ENCODE measurements around the gene HDAC7.
A peak's percentile ranks its signal among the peaks of the same experiment; 100 is the strongest.

The HDAC7 gene

GRCh38 chr12:47822863-47823262, 3.2 kb upstream of the HDAC7 start:
- no peak for TF ChIP-seq CREB1 (IDR thresholded peaks at IDR 0.05; ENCODE audit: low read depth)
- TF ChIP-seq CEBPB (IDR thresholded peaks at IDR 0.05), result peak; percentile 38; the same call in 1 of the 2 replicates
- no peak for TF ChIP-seq TEAD4 (IDR thresholded peaks at IDR 0.05)
- TF ChIP-seq TCF12 (IDR thresholded peaks at IDR 0.05; ENCODE audit: low read depth), result no peak
- TF ChIP-seq EP300 (IDR thresholded peaks at IDR 0.05; ENCODE audit: borderline replicate concordance), result no peak
- no peak for TF ChIP-seq YY1 (IDR thresholded peaks at IDR 0.05; ENCODE audit: low read depth)

GRCh38 chr12:47822401-47822800, 2.7 kb upstream of the HDAC7 start:
- no peak for TF ChIP-seq NFIC (IDR thresholded peaks at IDR 0.05)
- no peak for TF ChIP-seq CEBPB (IDR thresholded peaks at IDR 0.05)
- 0 out of 2 replicates have a peak, but pooled peaks have one; percentile 30 for TF ChIP-seq MAX (IDR thresholded peaks at IDR 0.05)
- no peak for TF ChIP-seq EP300 (IDR thresholded peaks at IDR 0.05; ENCODE audit: borderline replicate concordance)
- no peak for TF ChIP-seq TEAD4 (IDR thresholded peaks at IDR 0.05)
- TF ChIP-seq TCF12 (IDR thresholded peaks at IDR 0.05; ENCODE audit: low read depth), result no peak
- TF ChIP-seq EGR1 (IDR thresholded peaks at IDR 0.05), result no peak
- no peak for TF ChIP-seq RAD21 (IDR thresholded peaks at IDR 0.05; ENCODE audit: low read depth)

GRCh38 chr12:47821346-47821706, 1.6 kb upstream of the HDAC7 start:
- TF ChIP-seq RAD21 (IDR thresholded peaks at IDR 0.05; ENCODE audit: low read depth) (no peak), EP300 (IDR thresholded peaks at IDR 0.05; ENCODE audit: borderline replicate concordance) (no peak), USF1 (IDR thresholded peaks at IDR 0.05) (no peak), CEBPB (IDR thresholded peaks at IDR 0.05) (no peak), TAF1 (IDR thresholded peaks at IDR 0.05; ENCODE audit: low read depth) (no peak), CREB1 (IDR thresholded peaks at IDR 0.05; ENCODE audit: low read depth) (no peak), REST (IDR thresholded peaks at IDR 0.05; ENCODE audit: low read depth) (no peak), ZBTB7A (IDR thresholded peaks at IDR 0.05; ENCODE audit: low read depth) (no peak), EGR1 (IDR thresholded peaks at IDR 0.05) (no peak), YY1 (IDR thresholded peaks at IDR 0.05; ENCODE audit: low read depth) (no peak), TCF12 (IDR thresholded peaks at IDR 0.05; ENCODE audit: low read depth) (no peak), NFIC (IDR thresholded peaks at IDR 0.05) (no peak), MAX (IDR thresholded peaks at IDR 0.05) (no peak), TEAD4 (IDR thresholded peaks at IDR 0.05) (no peak), FOXM1 (IDR thresholded peaks at IDR 0.05; ENCODE audit: borderline replicate concordance, low read depth) (no peak)

GRCh38 chr12:47820631-47821345, 1.1 kb upstream of the HDAC7 start:
- peak; percentile 26; the same call in 1 of the 2 replicates for TF ChIP-seq RAD21 (IDR thresholded peaks at IDR 0.05; ENCODE audit: low read depth)
- TF ChIP-seq CREB1 (IDR thresholded peaks at IDR 0.05; ENCODE audit: low read depth), result no peak; the same call in 1 of the 2 replicates
- peak; percentile 99 for TF ChIP-seq TEAD4 (IDR thresholded peaks at IDR 0.05)
- TF ChIP-seq CEBPB (IDR thresholded peaks at IDR 0.05), result peak; percentile 64
- TF ChIP-seq EP300 (IDR thresholded peaks at IDR 0.05; ENCODE audit: borderline replicate concordance), result peak; percentile 97
- TF ChIP-seq TCF12 (IDR thresholded peaks at IDR 0.05; ENCODE audit: low read depth), result peak; percentile 96
- peak; percentile 92 for TF ChIP-seq FOXM1 (IDR thresholded peaks at IDR 0.05; ENCODE audit: borderline replicate concordance, low read depth)
- TF ChIP-seq USF1 (IDR thresholded peaks at IDR 0.05), result peak; percentile 34
- no peak for TF ChIP-seq EGR1 (IDR thresholded peaks at IDR 0.05)
- peak; percentile 89 for TF ChIP-seq NFIC (IDR thresholded peaks at IDR 0.05)
- TF ChIP-seq YY1 (IDR thresholded peaks at IDR 0.05; ENCODE audit: low read depth), result no peak
- TF ChIP-seq MAX (IDR thresholded peaks at IDR 0.05), result peak; percentile 11; the same call in 1 of the 2 replicates
- TF ChIP-seq REST (IDR thresholded peaks at IDR 0.05; ENCODE audit: low read depth), result no peak
- TF ChIP-seq TAF1 (IDR thresholded peaks at IDR 0.05; ENCODE audit: low read depth), result no peak
- peak; percentile 60; the same call in 1 of the 2 replicates for TF ChIP-seq ZBTB7A (IDR thresholded peaks at IDR 0.05; ENCODE audit: low read depth)

GRCh38 chr12:47819138-47819895, 386 bp downstream of the HDAC7 start:
- TF ChIP-seq EGR1 (IDR thresholded peaks at IDR 0.05) (peak; percentile 51), ZBTB7A (IDR thresholded peaks at IDR 0.05; ENCODE audit: low read depth) (peak; percentile 60; the same call in 1 of the 2 replicates), TCF12 (IDR thresholded peaks at IDR 0.05; ENCODE audit: low read depth) (peak; percentile 23; the same call in 1 of the 2 replicates), RAD21 (IDR thresholded peaks at IDR 0.05; ENCODE audit: low read depth) (peak; percentile 57), USF1 (IDR thresholded peaks at IDR 0.05) (no peak)
